Liver (tissue), 9 donors: Measurements from ENCODE around the gene C2orf49. TPM values are rescaled to one million over a fixed set of nuclear protein-coding genes. Genes with fewer than 3 reads are reported as not detected.

ENCODE experiments used
- DNase-seq: peaks from one replicate; pipeline ENCODE4 v3.0.0-alpha.2; 2017; ENCODE audit warnings: low spot score
- H3K27ac ChIP-seq, 2 donors: one replicate each; pipeline ENCODE4 v1.7.0; 2013; ENCODE audit warnings: inconsistent platforms in 2 of 2, low read length in 2 of 2, control low read depth in 1 of 2, low read depth in 1 of 2, mild to moderate bottlenecking in 1 of 2
- H3K27me3 ChIP-seq, 4 donors: one replicate each; pipeline versions ENCODE4 v1.6.1 to v1.7.0; 2013; ENCODE audit warnings: low read length in 3 of 4, inconsistent platforms in 1 of 4, mild to moderate bottlenecking in 1 of 4, moderate library complexity in 1 of 4; ENCODE audit not compliant: control insufficient read depth in 4 of 4, insufficient read depth in 4 of 4
- H3K36me3 ChIP-seq, 4 donors: one replicate each; pipeline versions ENCODE4 v1.6.1 to v1.7.0; 2013; ENCODE audit warnings: low read length in 3 of 4, mild to moderate bottlenecking in 3 of 4, low read depth in 1 of 4, moderate library complexity in 1 of 4; ENCODE audit not compliant: control insufficient read depth in 4 of 4, insufficient read depth in 3 of 4
- H3K4me1 ChIP-seq, 4 donors: one replicate each; pipeline versions ENCODE4 v1.6.1 to v1.7.0; 2013; ENCODE audit warnings: low read length in 3 of 4, mild to moderate bottlenecking in 3 of 4, moderate library complexity in 1 of 4; ENCODE audit not compliant: control insufficient read depth in 4 of 4, insufficient read depth in 4 of 4
- H3K4me3 ChIP-seq, 3 donors: one replicate each; pipeline versions ENCODE4 v1.6.1 to v1.7.0; 2013; ENCODE audit warnings: low read length in 3 of 3, control low read depth in 1 of 3, low read depth in 1 of 3, mild to moderate bottlenecking in 1 of 3
- H3K9ac ChIP-seq, 2 donors: one replicate each; pipeline ENCODE4 v1.7.0; 2013; ENCODE audit warnings: low read length in 2 of 2, mild to moderate bottlenecking in 2 of 2, moderate library complexity in 2 of 2, control low read depth in 1 of 2, low read depth in 1 of 2
- H3K9me3 ChIP-seq, 4 donors: one replicate each; pipeline versions ENCODE4 v1.6.1 to v1.7.0; 2013; ENCODE audit warnings: low read length in 3 of 4; ENCODE audit not compliant: control insufficient read depth in 4 of 4
- EGR1 ChIP-seq, 2 donors: IDR thresholded peaks; 2 replicates each; pipeline ENCODE4 v1.6.1; 2016 to 2018; ENCODE audit warnings: antibody characterized with exemption in 2 of 2, low read depth in 2 of 2
- FOXA1 ChIP-seq: IDR thresholded peaks from 2 replicates; pipeline ENCODE4 v1.6.1; 2016; ENCODE audit warnings: antibody characterized with exemption
- FOXA2 ChIP-seq: IDR thresholded peaks from 2 replicates; pipeline ENCODE4 v1.6.1; 2016; ENCODE audit warnings: antibody characterized with exemption
- GABPA ChIP-seq, 2 donors: IDR thresholded peaks in 1 of 2; conservative IDR thresholded peaks in 1 of 2; 2 replicates each; pipeline ENCODE4 v1.6.1; 2016; ENCODE audit warnings: antibody characterized with exemption in 2 of 2, mild to moderate bottlenecking in 1 of 2, moderate library complexity in 1 of 2
- HNF4A ChIP-seq, 2 donors: conservative IDR thresholded peaks; 2 replicates each; pipeline ENCODE4 v1.6.1; 2016; ENCODE audit warnings: antibody characterized with exemption in 2 of 2, mild to moderate bottlenecking in 2 of 2
- HNF4G ChIP-seq: IDR thresholded peaks from 2 replicates; pipeline ENCODE4 v1.6.1; 2016; ENCODE audit warnings: antibody characterized with exemption
- JUND ChIP-seq, 2 donors: IDR thresholded peaks; 2 replicates each; pipeline ENCODE4 v1.6.1; 2016; ENCODE audit warnings: antibody characterized with exemption in 2 of 2
- NR2F2 ChIP-seq: IDR thresholded peaks from 2 replicates; pipeline ENCODE4 v1.6.1; 2016; ENCODE audit warnings: antibody characterized with exemption
- RAD21 ChIP-seq, 2 donors: IDR thresholded peaks; 2 replicates each; pipeline ENCODE4 v1.6.1; 2016; ENCODE audit warnings: antibody characterized with exemption in 2 of 2, mild to moderate bottlenecking in 2 of 2
- REST ChIP-seq: IDR thresholded peaks from 2 replicates; pipeline ENCODE4 v1.6.1; 2016; ENCODE audit warnings: antibody characterized with exemption, mild to moderate bottlenecking
- RXRA ChIP-seq, 2 donors: IDR thresholded peaks; 2 replicates each; pipeline ENCODE4 v1.6.1; 2017 to 2018; ENCODE audit warnings: antibody characterized with exemption in 2 of 2, mild to moderate bottlenecking in 1 of 2
- SP1 ChIP-seq: IDR thresholded peaks from 2 replicates; pipeline ENCODE4 v1.6.1; 2018; ENCODE audit warnings: antibody characterized with exemption, mild to moderate bottlenecking
- TAF1 ChIP-seq: conservative IDR thresholded peaks from 2 replicates; pipeline ENCODE4 v1.6.1; 2016; ENCODE audit warnings: antibody characterized with exemption, mild to moderate bottlenecking
- YY1 ChIP-seq: IDR thresholded peaks from 2 replicates; pipeline ENCODE4 v1.6.1; 2016; ENCODE audit warnings: antibody characterized with exemption, mild to moderate bottlenecking
- WGBS: extraction: QIAGEN DNeasy Blood & Tissue Kit; methylation state at CpG from one replicate; pipeline ENCODE4 v1.1.7; 2013; 5-methylcytosine and 5-hydroxymethylcytosine counted together
- polyA plus RNA-seq, 2 donors: library from polyadenylated mRNA; stranded (reverse) in 1 of 2; unstranded in 1 of 2; fragments of 200-250 nt in 1 of 2; fragments of >200 nt in 1 of 2; fragmentation: Nextera tagmentation in 1 of 2; extraction: Ambion mirVana in 1 of 2; gene quantifications; one replicate each; pipeline versions ENCODE4 v1.2.1 to v1.2.3, GENCODE V29; 2013 to 2015
- total RNA-seq, 2 donors: library from RNA; depleted of rRNA; stranded (reverse); fragments of >200 nt; gene quantifications; one replicate each; pipeline ENCODE4 v1.2.3, GENCODE V29; 2014
- TF ChIP-seq, protein P1 (sequence below): fragments of 150-350 bp; IDR thresholded peaks from 2 replicates; pipeline ENCODE4 v1.5.1; 2017; ENCODE audit warnings: improper control_type of control experiment, low read depth, low read length; ENCODE audit not compliant: missing input control
- TF ChIP-seq, protein P2 (sequence below): IDR thresholded peaks from 2 replicates; pipeline ENCODE4 v1.6.1; 2016; ENCODE audit warnings: antibody characterized with exemption
- TF ChIP-seq, protein P3 (sequence below): IDR thresholded peaks from 2 replicates; pipeline ENCODE4 v1.6.1; 2016; ENCODE audit warnings: antibody characterized with exemption
- TF ChIP-seq, protein P4 (sequence below): IDR thresholded peaks from 2 replicates; pipeline ENCODE4 v1.6.1; 2016; ENCODE audit warnings: antibody characterized with exemption
- donor health status: healthy.
- donor health status: healthy.
- donor health status: healthy.
- donor health status: healthy.
- donor health status: healthy.

Gene C2orf49
- total and polyA plus RNA-seq, 4 donors = 3.3 to 8.2 (median 8.1) TPM

- H3K9me3 ChIP-seq = no peaks in the 10 kb centered on the region
- H3K9ac ChIP-seq = no peak overlapping the region
- DNase-seq = no peak
- no peaks in the 10 kb centered on the region for H3K27me3 ChIP-seq
- TF ChIP-seq FOXA1 = no peak
- no peak for TF ChIP-seq RXRA (IDR thresholded peaks at IDR 0.05)
- no peak for TF ChIP-seq NR2F2
- TF ChIP-seq RAD21 (IDR thresholded peaks at IDR 0.05) = no peak
- no peak for TF ChIP-seq HNF4A (conservative IDR thresholded peaks at IDR 0.05)
- no peak for TF ChIP-seq TAF1
- TF ChIP-seq YY1 = no peak
- TF ChIP-seq, protein P1, sequence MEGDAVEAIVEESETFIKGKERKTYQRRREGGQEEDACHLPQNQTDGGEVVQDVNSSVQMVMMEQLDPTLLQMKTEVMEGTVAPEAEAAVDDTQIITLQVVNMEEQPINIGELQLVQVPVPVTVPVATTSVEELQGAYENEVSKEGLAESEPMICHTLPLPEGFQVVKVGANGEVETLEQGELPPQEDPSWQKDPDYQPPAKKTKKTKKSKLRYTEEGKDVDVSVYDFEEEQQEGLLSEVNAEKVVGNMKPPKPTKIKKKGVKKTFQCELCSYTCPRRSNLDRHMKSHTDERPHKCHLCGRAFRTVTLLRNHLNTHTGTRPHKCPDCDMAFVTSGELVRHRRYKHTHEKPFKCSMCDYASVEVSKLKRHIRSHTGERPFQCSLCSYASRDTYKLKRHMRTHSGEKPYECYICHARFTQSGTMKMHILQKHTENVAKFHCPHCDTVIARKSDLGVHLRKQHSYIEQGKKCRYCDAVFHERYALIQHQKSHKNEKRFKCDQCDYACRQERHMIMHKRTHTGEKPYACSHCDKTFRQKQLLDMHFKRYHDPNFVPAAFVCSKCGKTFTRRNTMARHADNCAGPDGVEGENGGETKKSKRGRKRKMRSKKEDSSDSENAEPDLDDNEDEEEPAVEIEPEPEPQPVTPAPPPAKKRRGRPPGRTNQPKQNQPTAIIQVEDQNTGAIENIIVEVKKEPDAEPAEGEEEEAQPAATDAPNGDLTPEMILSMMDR = no peak
- TF ChIP-seq, protein P2, sequence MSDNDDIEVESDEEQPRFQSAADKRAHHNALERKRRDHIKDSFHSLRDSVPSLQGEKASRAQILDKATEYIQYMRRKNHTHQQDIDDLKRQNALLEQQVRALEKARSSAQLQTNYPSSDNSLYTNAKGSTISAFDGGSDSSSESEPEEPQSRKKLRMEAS = no peak
- TF ChIP-seq GABPA (IDR thresholded peaks at IDR 0.05 in 1 of 2, conservative IDR thresholded peaks at IDR 0.05 in 1 of 2) = no peak
- no peak for TF ChIP-seq JUND (IDR thresholded peaks at IDR 0.05)
- TF ChIP-seq HNF4G = no peak
- TF ChIP-seq REST = no peak
- TF ChIP-seq, protein P3, sequence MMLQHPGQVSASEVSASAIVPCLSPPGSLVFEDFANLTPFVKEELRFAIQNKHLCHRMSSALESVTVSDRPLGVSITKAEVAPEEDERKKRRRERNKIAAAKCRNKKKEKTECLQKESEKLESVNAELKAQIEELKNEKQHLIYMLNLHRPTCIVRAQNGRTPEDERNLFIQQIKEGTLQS = no peak
- TF ChIP-seq SP1 = no peak
- TF ChIP-seq, protein P4, sequence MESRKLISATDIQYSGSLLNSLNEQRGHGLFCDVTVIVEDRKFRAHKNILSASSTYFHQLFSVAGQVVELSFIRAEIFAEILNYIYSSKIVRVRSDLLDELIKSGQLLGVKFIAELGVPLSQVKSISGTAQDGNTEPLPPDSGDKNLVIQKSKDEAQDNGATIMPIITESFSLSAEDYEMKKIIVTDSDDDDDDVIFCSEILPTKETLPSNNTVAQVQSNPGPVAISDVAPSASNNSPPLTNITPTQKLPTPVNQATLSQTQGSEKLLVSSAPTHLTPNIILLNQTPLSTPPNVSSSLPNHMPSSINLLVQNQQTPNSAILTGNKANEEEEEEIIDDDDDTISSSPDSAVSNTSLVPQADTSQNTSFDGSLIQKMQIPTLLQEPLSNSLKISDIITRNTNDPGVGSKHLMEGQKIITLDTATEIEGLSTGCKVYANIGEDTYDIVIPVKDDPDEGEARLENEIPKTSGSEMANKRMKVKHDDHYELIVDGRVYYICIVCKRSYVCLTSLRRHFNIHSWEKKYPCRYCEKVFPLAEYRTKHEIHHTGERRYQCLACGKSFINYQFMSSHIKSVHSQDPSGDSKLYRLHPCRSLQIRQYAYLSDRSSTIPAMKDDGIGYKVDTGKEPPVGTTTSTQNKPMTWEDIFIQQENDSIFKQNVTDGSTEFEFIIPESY = no peak
- TF ChIP-seq EGR1 (IDR thresholded peaks at IDR 0.05; ENCODE audit: low read depth in 2 of 2) = no peak
- TF ChIP-seq FOXA2 = no peak
- H3K4me3 ChIP-seq = no peak overlapping the region
- no peaks in the 10 kb centered on the region for H3K4me1 ChIP-seq
- peaks cover 2 to 14% (median 10%) of the 10 kb centered on the region in 4 donors for H3K36me3 ChIP-seq
- 93% methylated on average over 7 of the region's 7 CpGs for WGBS
- H3K27ac ChIP-seq = no peak overlapping the region
These were observed 30.2 kb upstream of the C2orf49 start for GRCh38 chr2:105307146-105307545.
